Choroid plexus epithelial cell (primary cell): Measurements from ENCODE around the gene MADCAM1.

Experiments
- DNase-seq: peaks from one replicate; pipeline ENCODE4 v3.0.0-alpha.2; 2010; ENCODE audit warnings: low read depth
- H3K4me3 ChIP-seq: 2 replicates; pipeline ENCODE4 v1.5.1; 2011; ENCODE audit warnings: low read depth, mild to moderate bottlenecking, control low read depth, low read length, moderate library complexity
- CTCF ChIP-seq: conservative IDR thresholded peaks from 2 replicates; pipeline ENCODE4 v1.5.1; 2011; ENCODE audit warnings: low read depth, mild to moderate bottlenecking, control low read depth, inconsistent platforms, low read length, moderate library complexity

MADCAM1 gene

DNA sequence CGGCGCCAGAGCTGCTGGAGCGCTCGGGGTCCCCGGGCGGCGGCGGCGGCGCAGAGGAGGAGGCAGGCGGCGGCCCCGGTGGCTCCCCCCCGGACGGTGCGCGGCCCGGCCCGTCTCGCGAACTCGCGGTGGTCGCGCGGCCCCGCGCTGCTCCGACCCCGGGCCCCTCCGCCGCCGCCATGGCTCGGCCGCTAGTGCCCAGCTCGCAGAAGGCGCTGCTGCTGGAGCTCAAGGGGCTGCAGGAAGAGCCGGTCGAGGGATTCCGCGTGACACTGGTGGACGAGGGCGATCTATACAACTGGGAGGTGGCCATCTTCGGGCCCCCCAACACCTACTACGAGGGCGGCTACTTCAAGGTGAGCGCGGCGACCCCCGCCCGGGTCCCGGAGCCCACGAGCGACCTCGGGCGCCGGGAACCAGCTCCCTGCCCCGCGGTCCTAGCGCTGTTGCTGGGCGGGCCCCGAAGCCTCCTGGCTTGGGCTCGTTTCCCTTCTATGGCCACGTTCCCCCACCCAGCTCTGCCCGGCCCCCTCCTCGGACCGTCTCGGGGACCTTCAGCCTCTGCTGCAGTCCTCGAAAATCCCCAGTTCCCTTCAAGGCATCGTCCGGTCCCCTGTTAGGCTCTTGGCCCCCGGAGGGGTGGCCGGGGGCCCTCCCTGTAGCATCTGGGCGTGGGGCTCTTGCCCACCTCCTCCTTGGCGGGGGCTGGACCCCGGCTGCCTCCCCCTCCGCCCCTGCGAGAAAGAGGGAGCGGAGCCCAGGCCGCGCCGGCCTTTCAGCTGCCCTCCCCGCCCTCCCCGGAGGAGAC lies 35.7 kb downstream of the MADCAM1 start, which contains the start of gene CDC34:
Gene CDC34, plus strand, starts transcription at position 8 of the 808 bp plus-strand sequence. Its CDS starts 172 bp downstream, at position 180.
- DNase-seq = no peak
- H3K4me3 ChIP-seq = peak within 1 kb of the TSS; percentile 86
- no peak for TF ChIP-seq CTCF

DNA sequence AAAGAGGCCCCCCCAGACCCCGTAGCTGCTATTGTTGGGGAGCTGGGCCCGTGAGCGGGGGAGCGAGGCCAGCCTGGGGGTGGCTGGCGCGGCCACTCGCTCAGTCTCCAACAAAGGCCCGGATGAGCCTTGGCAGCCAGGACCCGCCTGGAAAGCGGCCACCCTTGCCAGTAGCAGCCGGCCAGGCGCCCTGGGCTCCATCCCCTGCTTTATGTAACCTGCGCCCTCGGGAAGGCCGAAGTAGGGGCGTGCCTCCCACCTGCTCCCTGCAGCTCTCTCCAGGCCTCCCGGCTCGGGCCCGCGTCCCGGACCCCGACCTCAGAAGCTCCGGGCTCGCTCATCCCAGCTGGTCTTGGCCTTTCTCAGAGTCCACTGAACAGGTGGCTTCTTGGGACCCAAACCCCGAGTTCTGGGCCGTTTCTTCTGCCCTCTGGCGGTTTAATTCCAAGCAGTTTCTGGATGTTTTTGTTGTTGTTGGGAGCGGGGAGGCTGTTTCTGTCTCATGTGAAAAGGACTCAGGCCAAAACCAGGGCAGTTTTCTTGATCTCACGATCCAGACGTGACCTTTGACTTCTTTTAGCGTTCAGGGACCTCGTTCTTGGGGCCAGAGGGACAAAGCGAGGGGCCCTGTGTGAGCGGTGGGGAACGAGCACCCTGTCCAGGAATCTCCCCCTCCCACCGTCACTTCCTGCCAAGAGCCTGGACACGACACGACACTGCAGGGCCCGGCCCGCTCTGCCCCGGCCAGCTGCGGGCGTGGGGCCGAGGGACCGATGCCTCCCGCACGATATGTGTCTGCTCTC lies 36.5 kb downstream of the MADCAM1 start:
- peak; percentile 74 for DNase-seq
- peak overlapping the region; percentile 86 for H3K4me3 ChIP-seq
- peak; percentile 74 for TF ChIP-seq CTCF

DNA sequence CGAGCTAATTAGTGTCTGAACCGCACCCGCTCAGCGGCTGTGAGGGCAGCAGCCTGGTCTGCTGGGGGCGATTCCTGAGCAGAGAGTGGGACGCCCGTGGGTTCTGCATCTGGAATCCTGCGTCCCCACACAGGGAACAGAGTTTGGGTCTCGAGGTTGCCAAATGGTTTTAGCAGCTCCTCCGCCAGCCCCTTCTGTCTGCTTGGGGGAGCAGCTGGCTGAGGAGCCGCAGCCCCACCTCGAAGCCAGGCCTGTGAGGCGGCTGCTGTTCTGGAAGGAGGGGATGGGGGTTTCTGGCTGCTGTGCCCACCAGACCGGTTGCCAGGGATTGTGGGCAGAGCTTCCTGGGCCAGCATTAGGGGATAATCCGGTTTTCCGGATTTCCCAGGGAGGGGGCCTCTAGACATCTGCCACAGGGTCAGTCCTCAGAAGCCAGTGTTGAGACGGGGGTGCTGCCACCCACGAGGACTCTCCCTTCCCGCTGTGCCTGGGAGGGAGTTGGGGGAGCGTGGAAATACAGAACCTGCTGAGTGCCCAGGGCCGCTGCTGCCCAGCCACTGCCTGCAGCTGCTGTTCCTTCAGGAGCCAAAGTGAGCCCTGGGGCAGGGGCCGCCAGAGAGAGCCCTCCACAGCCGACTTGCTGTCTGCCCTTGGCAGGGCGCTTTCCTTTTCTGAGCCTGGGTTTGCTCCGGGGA lies 37.2 kb downstream of the MADCAM1 start:
- H3K4me3 ChIP-seq = peak overlapping the region; percentile 86
- no peak for DNase-seq
- TF ChIP-seq CTCF = no peak

DNA sequence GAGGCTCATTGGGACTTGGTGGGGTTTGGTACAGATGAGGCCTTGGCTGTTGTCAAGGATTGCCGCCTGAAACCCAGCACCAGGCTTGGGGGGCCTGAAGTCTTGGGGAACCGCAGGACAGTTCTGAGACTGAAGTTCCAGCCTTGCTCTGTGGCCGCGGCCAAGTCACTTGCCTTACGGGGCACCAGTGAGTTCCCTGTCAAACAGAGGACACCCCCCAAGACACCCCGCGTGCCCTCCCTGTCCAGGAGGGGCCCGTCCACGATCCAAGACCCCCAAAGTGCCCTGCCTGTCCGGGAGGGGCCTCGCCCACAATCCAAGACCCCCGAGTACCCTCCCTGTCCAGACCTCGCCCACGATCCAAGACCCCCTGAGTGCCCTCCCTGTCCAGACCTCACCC lies 37.8 kb downstream of the MADCAM1 start:
- peak; percentile 12 for TF ChIP-seq CTCF
- DNase-seq = no peak
- no peak overlapping the region for H3K4me3 ChIP-seq

GRCh38 chr19:535017-535835 lies 38.9 kb downstream of the MADCAM1 start:
- no peak overlapping the region for H3K4me3 ChIP-seq
- no peak for TF ChIP-seq CTCF
- no peak for DNase-seq
